Endothelial cell of hepatic sinusoid (primary cell): ENCODE measurements around the gene ADSL.

Experiments
- in situ Hi-C: cut with HindIII; loops from 2 replicates; pipeline ENCODE4 v1.10.0; 2017; ENCODE audit warnings: low sequenced_read_pairs

The ADSL gene

GRCh38 chr22:40403141-40403540 is 56.8 kb downstream of the ADSL start:
- in situ Hi-C loops, result no loop called here

DNA sequence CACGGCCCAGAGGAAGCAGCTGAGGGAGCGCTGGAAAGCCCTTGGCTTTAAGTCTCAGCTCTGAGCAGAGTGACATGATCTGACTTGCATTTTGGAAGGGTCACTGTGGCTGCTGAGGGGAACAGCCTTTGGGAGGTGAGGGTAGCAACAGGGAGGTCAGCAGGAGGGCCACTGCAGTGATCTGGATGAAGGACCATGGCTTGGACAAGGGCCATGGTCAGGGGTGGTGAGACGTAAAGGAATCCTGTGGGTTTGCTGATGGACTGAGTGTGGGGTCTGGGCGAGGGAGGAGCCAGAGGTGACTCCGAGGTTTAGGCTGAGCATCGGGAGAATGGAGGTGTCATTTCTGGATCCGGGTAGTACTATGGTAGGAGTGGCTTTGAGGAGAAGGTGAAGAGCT is 57.4 kb downstream of the ADSL start:
- in situ Hi-C loops, result no loop called here

GRCh38 chr22:40404251-40405177 is 58.2 kb downstream of the ADSL start:
- in situ Hi-C loops, result no loop called here

DNA sequence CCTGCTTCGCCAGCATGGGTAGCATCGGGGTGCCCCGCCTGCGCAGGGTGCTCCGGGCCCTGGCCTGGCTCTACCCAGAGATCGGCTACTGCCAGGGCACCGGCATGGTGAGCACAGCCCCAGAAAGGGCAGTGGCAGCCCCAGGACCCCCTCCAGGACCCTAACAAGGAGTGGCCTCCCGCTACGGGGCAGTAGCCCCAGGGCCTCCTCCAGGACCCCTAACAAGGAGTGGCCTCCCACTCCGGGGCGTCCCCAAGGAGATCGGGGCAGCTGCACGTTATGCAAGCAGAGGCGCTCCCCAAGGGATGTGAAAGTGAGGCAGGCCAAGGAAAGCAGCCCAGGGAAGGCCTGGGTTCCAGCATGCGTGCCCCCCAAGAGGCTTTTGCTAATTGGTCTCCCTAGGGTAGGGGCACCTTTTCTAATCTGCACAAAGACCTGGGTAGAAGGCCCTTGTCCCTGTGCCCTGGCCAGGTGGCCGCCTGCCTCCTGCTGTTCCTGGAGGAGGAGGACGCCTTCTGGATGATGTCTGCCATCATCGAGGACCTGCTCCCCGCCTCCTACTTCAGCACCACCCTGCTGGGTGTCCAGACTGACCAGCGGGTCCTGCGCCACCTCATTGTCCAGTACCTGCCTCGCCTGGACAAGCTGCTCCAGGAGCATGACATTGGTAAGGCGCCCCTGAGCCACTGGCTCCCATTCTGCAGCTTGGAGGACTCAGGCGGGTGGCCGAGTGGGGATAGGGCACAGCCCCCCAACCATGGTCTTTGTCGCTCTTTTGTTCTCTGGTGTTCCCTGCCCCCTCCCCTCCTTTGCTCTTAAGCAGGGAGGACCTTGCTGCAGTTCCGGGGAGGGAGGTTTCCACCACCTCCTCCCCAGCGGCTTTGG is 59.1 kb downstream of the ADSL start:
- in situ Hi-C loops, result no loop called here

DNA sequence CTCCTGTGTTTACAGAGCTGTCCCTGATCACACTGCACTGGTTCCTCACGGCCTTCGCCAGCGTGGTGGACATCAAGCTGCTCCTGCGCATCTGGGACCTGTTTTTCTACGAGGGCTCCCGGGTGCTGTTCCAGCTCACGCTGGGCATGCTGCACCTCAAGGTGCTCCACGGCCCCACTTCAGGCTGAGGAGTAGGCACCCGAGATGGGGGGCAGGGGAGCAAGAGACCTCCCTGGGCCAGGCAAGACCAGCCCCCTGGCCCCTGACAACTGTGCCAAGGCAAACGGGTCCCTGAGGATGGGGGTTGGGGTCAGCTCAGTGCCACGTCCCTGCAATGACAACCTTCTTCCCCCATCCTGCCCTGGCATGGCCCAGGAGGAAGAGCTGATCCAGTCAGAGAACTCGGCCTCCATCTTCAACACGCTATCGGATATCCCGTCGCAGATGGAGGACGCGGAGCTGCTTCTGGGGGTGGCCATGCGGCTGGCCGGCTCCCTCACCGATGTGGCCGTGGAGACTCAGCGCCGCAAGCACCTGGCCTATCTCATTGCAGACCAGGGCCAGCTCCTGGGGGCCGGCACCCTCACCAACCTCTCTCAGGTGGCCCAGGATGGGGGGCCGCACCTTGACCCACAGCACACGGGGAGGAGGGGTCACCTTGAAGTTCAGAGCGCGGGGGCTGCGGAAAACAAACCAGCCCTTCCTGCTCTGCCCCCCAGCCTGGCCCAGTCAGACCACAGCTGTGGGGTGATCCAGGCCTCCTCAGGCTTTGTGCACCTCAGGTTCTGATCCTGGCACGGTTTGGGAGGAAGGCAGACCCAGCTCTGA is 60.0 kb downstream of the ADSL start:
- in situ Hi-C loops, result no loop called here

GRCh38 chr22:40407021-40407761 is 60.9 kb downstream of the ADSL start:
- in situ Hi-C loops, result no loop called here

GRCh38 chr22:40407831-40408717 is 61.8 kb downstream of the ADSL start:
- in situ Hi-C loops, result no loop called here

DNA sequence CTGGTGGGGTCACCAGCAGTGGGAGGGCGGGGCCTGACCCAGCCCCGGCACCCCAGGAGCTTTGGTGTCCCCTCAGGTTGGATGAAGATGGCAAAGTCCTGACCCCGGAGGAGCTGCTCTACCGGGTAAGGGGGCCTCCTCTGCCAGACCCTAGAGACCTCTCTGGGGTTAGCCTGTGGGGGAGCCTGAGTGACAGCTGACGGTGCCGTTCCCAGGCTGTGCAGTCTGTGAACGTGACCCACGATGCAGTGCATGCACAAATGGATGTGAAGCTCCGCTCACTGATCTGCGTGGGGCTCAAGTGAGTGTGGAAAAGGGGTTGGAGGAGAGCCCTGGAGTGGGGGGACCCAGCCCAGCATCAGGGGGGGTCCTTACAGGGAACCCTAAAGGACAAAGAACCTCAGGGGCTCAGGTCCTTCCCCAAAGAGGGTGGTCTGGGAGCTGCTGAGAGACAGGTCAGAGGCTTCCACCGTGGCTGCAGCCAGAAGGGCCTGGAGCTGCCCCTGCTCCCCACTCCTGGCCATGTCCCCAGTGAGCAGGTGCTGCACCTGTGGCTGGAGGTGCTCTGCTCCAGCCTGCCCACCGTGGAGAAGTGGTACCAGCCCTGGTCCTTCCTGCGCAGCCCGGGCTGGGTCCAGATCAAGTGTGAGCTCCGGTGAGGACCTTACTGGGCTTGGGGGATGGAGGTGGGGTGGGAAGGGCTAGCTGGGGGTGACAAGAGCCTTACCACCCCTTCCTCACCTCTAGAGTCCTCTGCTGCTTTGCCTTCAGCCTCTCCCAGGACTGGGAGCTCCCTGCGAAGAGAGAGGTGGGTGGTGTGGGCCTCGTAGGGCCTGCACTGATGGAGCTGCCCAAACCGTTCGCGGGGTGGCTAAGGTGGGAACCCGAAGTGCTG is 62.7 kb downstream of the ADSL start:
- in situ Hi-C loops, result no loop called here

GRCh38 chr22:40409613-40410113 is 63.4 kb downstream of the ADSL start:
- in situ Hi-C loops, result no loop called here

GRCh38 chr22:40410272-40410671 is 64.0 kb downstream of the ADSL start:
- in situ Hi-C loops, result no loop called here

DNA sequence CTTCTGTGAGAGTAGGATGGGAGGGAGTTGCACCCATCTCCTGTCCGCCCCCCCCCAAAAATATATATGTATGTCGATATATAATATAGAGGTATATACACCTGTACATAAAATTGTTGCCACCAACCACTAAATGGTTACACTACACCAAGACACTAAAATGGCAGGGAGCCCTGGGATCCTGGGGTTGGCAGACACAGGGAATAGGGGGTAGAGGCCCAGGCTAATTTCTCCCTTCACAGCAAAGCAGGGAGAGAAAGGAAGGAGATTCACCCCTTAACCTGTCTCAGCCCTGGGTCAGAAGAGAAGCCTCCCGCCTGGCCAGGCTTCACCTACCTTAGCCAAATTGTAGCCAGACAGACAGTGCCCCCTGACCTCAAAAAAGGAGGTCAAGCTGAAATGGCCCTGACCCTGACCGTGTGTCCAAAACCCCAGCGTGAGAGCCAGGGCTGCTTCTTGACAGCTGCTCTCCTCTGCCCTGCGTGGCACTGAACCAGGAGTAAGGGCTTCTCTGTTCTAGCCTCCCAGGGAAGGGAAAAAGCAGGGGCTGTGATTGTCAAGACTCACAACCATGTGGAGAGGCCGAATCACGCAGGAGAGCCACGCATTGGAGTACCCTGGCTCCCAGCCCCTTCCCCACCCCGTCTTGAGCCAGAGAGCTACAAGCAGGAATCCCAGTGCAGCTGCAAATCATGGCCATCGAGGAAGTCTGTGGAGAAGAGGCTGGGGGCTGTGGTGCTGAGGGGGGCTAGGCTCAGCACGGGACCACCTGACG is 64.6 kb downstream of the ADSL start:
- in situ Hi-C loops, result no loop called here

GRCh38 chr22:40411506-40411861 is 65.2 kb downstream of the ADSL start:
- in situ Hi-C loops, result no loop called here

DNA sequence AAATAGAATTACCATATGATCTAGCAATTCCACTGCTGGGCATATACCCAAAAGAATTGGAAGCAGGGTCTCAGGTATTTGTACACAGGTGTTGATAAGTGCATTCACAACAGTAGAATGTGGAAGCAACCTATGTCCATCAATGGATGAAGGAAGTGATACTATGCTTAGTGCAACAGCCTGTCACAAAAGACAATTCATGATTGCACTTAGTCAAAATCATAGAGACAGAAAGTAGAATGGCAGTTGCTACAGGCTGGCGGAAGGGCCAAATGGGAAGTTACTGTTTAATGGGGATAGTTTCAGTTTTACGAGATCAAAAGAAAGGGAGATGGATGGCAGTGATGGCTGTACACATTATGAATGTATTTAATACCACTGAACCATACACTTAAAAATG is 66.1 kb downstream of the ADSL start:
- in situ Hi-C loops, result no loop called here

GRCh38 chr22:40413873-40414272 is 67.6 kb downstream of the ADSL start:
- in situ Hi-C loops, result no loop called here

GRCh38 chr22:40414311-40414710 is 68.0 kb downstream of the ADSL start:
- in situ Hi-C loops, result no loop called here

DNA sequence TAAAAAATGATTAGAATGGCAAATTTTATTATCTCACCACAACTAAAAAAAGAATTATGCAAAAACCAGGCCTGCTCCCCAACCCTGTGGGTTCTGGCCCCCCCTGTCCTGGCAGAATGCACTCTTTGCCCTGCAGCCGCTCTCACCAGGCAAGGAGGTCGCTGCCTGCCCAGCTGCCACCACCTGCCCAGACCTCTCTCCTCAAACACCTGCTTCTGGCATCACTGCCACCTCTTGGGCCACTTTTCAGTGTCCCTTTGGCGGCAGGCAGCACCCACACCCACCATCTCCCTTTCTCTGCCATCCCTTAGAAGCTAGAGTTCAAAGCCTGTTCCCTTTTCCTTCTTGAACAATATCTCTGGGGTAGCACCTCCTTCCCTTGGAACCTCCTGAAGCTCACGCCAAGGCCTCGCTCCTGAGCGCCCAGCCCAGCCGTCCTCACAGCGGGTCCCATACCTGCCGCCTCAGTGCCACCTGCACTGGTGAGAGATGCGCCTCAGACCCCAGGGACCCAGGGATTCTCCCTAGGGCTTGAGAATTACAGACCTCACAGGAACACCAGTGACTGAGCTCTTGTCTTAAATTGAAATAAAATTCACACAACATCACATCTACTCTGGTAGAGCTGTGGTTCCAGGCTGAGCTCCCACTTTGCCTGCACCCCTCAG is 68.7 kb downstream of the ADSL start:
- in situ Hi-C loops, result no loop called here
